ENCODE data around the gene HOXD3. TPM values are rescaled to one million over a fixed set of nuclear protein-coding genes. Genes with fewer than 3 reads are reported as not detected.
A peak's percentile ranks its signal among the peaks of the same experiment; 100 is the strongest.

The HOXD3 gene
- total and polyA plus RNA-seq, 2 of the 8 experiments (the other 6 are each of a cell fraction or from before 2014, with no cell fraction given) = not detected

DNA sequence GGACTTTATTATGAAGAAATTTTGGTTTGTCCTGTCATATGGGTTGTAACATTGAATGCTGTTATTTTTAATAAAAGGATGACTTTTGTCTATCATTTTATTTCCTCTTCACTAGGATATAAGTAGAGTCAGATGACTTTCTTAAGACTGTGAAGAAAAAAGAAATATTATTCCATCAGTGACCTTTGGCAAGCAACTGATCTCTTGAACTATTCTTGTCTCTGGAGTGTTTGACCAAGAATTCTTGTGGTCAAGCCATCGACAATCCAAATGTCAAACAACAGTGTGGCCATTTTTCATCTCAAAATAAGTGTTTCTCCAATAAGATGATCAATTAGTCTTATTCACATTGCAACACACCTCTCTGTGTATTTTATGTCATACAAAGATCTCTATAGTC, 56.3 kb downstream of the HOXD3 start (continued):
- TF ChIP-seq SAP30 (IDR thresholded peaks at IDR 0.05; ENCODE audit: insufficient read depth, insufficient replicate concordance, low read length) = no peak
- no peak for TF ChIP-seq SIRT6 (IDR thresholded peaks at IDR 0.05; ENCODE audit: low read length)
- no peak for TF ChIP-seq HDAC2 (IDR thresholded peaks at IDR 0.05; ENCODE audit: borderline replicate concordance in 1 of 2, low read depth in 2 of 2, low read length in 2 of 2)

MicroRNAs within 50 kb of the gene (microRNA counts, 767-probe panel; counts per million panel counts)
- microRNA hsa-miR-10b-5p = 879 counts per million, percentile 95 among the panel's probes with 10 or more counts

Small RNA genes within 50 kb of the gene (microRNA-seq; reads per million reads assigned to microRNA genes)
- gene MIR10B (ENCODE audit: borderline microRNAs expressed in 2 of 2, borderline number of aligned reads in 2 of 2, borderline replicate concordance in 1 of 2) = 2.3 to 16.2 reads per million in 2 experiments

Small RNA genes within 50 kb of the gene (small RNA-seq; reads per million reads assigned to genes)
- 353 reads per million, percentile 99 among the genes with 10 or more reads in this experiment for gene MIR10B (ENCODE audit: insufficient read depth)

Other genes with a start within 250 kb of the HOXD3 start
- 10.3 and 11.8 TPM in 2 replicates for gene LNPK, start 155.0 kb upstream of the HOXD3 start, total RNA-seq (2021; fragmentation: NEBNext Ultra II Directional; extraction: Animal tissue kit (Norgen Biotek cat#: 25700))
- gene LNPK, start 155.0 kb upstream of the HOXD3 start, polyA plus RNA-seq (2011; rRNA removed) = 2.2 and 3.1 TPM in 2 replicates
- not detected in 2 replicates for gene EVX2, start 73.3 kb upstream of the HOXD3 start, total RNA-seq (2021; fragmentation: NEBNext Ultra II Directional; extraction: Animal tissue kit (Norgen Biotek cat#: 25700))
- gene EVX2, start 73.3 kb upstream of the HOXD3 start, polyA plus RNA-seq (2011; rRNA removed) = not detected in 2 replicates
- not detected in 2 replicates for gene HOXD13, start 64.6 kb upstream of the HOXD3 start, total RNA-seq (2021; fragmentation: NEBNext Ultra II Directional; extraction: Animal tissue kit (Norgen Biotek cat#: 25700))
- gene HOXD13, start 64.6 kb upstream of the HOXD3 start, polyA plus RNA-seq (2011; rRNA removed) = not detected in 2 replicates
- gene HOXD12, start 57.5 kb upstream of the HOXD3 start, total RNA-seq (2021; fragmentation: NEBNext Ultra II Directional; extraction: Animal tissue kit (Norgen Biotek cat#: 25700)) = not detected in 2 replicates
- not detected in 2 replicates for gene HOXD12, start 57.5 kb upstream of the HOXD3 start, polyA plus RNA-seq (2011; rRNA removed)
- gene HOXD11, start 50.0 kb upstream of the HOXD3 start, total RNA-seq (2021; fragmentation: NEBNext Ultra II Directional; extraction: Animal tissue kit (Norgen Biotek cat#: 25700)) = not detected in 2 replicates
- gene HOXD11, start 50.0 kb upstream of the HOXD3 start, polyA plus RNA-seq (2011; rRNA removed) = not detected in 2 replicates
- gene HOXD10, start 40.5 kb upstream of the HOXD3 start, total RNA-seq (2021; fragmentation: NEBNext Ultra II Directional; extraction: Animal tissue kit (Norgen Biotek cat#: 25700)) = not detected in 2 replicates
- not detected in 2 replicates for gene HOXD10, start 40.5 kb upstream of the HOXD3 start, polyA plus RNA-seq (2011; rRNA removed)
- not detected in 2 replicates for gene HOXD9, start 34.6 kb upstream of the HOXD3 start, total RNA-seq (2021; fragmentation: NEBNext Ultra II Directional; extraction: Animal tissue kit (Norgen Biotek cat#: 25700))
- not detected in 2 replicates for gene HOXD9, start 34.6 kb upstream of the HOXD3 start, polyA plus RNA-seq (2011; rRNA removed)
- not detected in 2 replicates for gene HOXD8, start 27.6 kb upstream of the HOXD3 start, total RNA-seq (2021; fragmentation: NEBNext Ultra II Directional; extraction: Animal tissue kit (Norgen Biotek cat#: 25700))
- not detected in 2 replicates for gene HOXD8, start 27.6 kb upstream of the HOXD3 start, polyA plus RNA-seq (2011; rRNA removed)
- gene HOXD4, start 5.8 kb upstream of the HOXD3 start, total RNA-seq (2021; fragmentation: NEBNext Ultra II Directional; extraction: Animal tissue kit (Norgen Biotek cat#: 25700)) = not detected in 2 replicates
- not detected in 2 replicates for gene HOXD4, start 5.8 kb upstream of the HOXD3 start, polyA plus RNA-seq (2011; rRNA removed)
- gene HOXD1, start 31.4 kb downstream of the HOXD3 start, total RNA-seq (2021; fragmentation: NEBNext Ultra II Directional; extraction: Animal tissue kit (Norgen Biotek cat#: 25700)) = not detected in 2 replicates
- gene HOXD1, start 31.4 kb downstream of the HOXD3 start, polyA plus RNA-seq (2011; rRNA removed) = 0.03 TPM in 1 of 2 replicates, not detected in the other
- 32.9 and 33.5 TPM in 2 replicates for gene MTX2, start 112.1 kb downstream of the HOXD3 start, total RNA-seq (2021; fragmentation: NEBNext Ultra II Directional; extraction: Animal tissue kit (Norgen Biotek cat#: 25700))
- 17.8 and 38.3 TPM in 2 replicates for gene MTX2, start 112.1 kb downstream of the HOXD3 start, polyA plus RNA-seq (2011; rRNA removed)